H1 (cell line): Measurements from ENCODE around the gene PNMA8C. TPM values are rescaled to one million over a fixed set of nuclear protein-coding genes. Genes with fewer than 3 reads are reported as not detected.
A peak's percentile ranks its signal among the peaks of the same experiment; 100 is the strongest.

ENCODE experiments used
- CTCF ChIP-seq, 3 experiments: IDR thresholded peaks; 1 replicate in 2 of 3; 2 replicates in 1 of 3; pipeline versions ENCODE4 v1.5.1 to v1.6.1; 2011; ENCODE audit warnings: low read length in 3 of 3, mild to moderate bottlenecking in 3 of 3, inconsistent platforms in 2 of 3, low read depth in 1 of 3, moderate library complexity in 1 of 3; ENCODE audit not compliant: insufficient read depth in 1 of 3; ENCODE audit errors: control extremely low read depth in 1 of 3
- GABPA ChIP-seq: IDR thresholded peaks from 2 replicates; pipeline ENCODE4 v1.6.1; 2011; ENCODE audit warnings: mild to moderate bottlenecking, low read length, moderate library complexity, borderline replicate concordance; ENCODE audit not compliant: insufficient read depth
- RAD21 ChIP-seq, 2 experiments: IDR thresholded peaks in 1 of 2; conservative IDR thresholded peaks in 1 of 2; 2 replicates each; pipeline ENCODE4 v1.6.1; 2011; ENCODE audit warnings: low read depth in 2 of 2, low read length in 2 of 2, improper control_type of control experiment in 1 of 2, inconsistent platforms in 1 of 2, mild to moderate bottlenecking in 1 of 2, moderate library complexity in 1 of 2
- SP2 ChIP-seq: IDR thresholded peaks from 2 replicates; pipeline ENCODE4 v1.6.1; 2012; ENCODE audit warnings: mild to moderate bottlenecking, low read length, inconsistent platforms
- TAF7 ChIP-seq: optimal IDR thresholded peaks from 2 replicates; pipeline ENCODE3; 2011; ENCODE audit warnings: low read depth, mild to moderate bottlenecking, inconsistent platforms, low read length, moderate library complexity, borderline replicate concordance
- ZNF274 ChIP-seq: IDR thresholded peaks from 2 replicates; pipeline ENCODE4 v1.7.0; 2012; ENCODE audit warnings: low read length, borderline replicate concordance; ENCODE audit errors: extremely low read depth
- polyA plus RNA-seq, 7 experiments: library from polyadenylated mRNA; depleted of rRNA in 3 of 7; stranded (reverse) in 5 of 7; unstranded in 2 of 7; fragments of >200 nt in 5 of 7; fragments of 200-250 nt in 2 of 7; gene quantifications; 1 replicate in 5 of 7; 2 replicates in 1 of 7; 4 replicates in 1 of 7; pipeline versions ENCODE4 v1.2.1 to v1.2.3, GENCODE V29; 2011 to 2013; ENCODE audit warnings: missing spikeins in 2 of 7, mixed read lengths in 2 of 7
- total RNA-seq: library from RNA; stranded (reverse); fragmentation: NEBNext Ultra II Directional; extraction: Animal tissue kit (Norgen Biotek cat#: 25700); gene quantifications from 2 replicates; pipeline ENCODE4 v1.2.1, GENCODE V29; 2021

Gene PNMA8C
- total and polyA plus RNA-seq, 2 of the 8 experiments (the other 6 are each of a cell fraction or from before 2014, with no cell fraction given): 0.53 to 1.8 TPM

- TF ChIP-seq CTCF (IDR thresholded peaks at IDR 0.05; ENCODE audit: control extremely low read depth in 1 of 3, insufficient read depth in 1 of 3, low read depth in 1 of 3, low read length in 3 of 3) (peak; percentile 46 to 58 (median 51)), ZNF274 (no peak), TAF7 (no peak), RAD21 (IDR thresholded peaks at IDR 0.05 in 1 of 2, conservative IDR thresholded peaks at IDR 0.05 in 1 of 2; ENCODE audit: low read depth in 2 of 2, low read length in 2 of 2) (peak; percentile 42 to 60), GABPA (no peak), SP2 (no peak)
Measured at GRCh38 chr19:46404753-46405468, 23.8 kb downstream of the PNMA8C start (continued).
